Measurements from ENCODE around the gene TOM1L1.
A peak's percentile ranks its signal among the peaks of the same experiment; 100 is the strongest.

TOM1L1 gene

DNA sequence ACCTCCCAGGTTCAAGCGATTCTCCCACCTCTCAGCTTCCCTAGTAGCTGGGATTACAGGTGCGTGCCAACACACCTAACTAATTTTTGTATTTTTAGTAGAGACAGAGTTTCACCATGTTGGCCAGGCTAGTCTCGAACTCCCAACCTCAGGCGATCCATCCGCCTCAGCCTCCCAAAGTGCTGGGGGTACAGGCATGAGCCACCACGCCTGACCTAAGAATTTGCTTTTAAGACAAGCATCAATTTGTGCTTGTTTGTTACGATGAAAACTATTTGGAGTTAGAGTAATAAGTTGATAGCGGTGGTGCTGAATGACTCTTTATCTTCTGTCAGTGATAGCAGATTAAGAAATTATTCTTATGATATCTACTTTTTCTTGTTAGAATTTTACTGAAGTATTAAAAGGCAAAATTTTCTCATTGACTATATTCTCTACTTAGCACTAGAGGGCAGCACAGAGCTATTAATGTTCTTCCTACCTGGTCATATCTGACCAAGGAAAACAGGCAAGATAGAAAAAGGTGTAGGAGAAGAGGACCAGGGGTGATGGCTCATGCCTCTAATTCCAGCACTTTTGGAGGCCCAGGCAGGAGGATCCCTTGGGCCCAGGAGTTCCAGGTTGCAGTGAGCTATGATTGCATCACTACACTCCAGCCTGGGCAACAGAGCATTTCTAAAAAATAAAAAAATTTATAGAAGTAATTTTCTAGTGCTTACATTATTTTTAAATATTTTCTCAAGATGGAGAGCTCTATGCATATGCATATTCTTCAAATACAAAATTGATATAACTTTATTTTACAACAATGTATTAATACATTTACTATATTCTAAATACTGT, 92.4 kb downstream of the TOM1L1 start:
- no peak overlapping the region for H3K4me3 ChIP-seq (ENCODE audit: low read length)
- H3K79me2 ChIP-seq (ENCODE audit: control insufficient read depth, low read length), result no peaks in the 10 kb centered on the region
- H3K9me3 ChIP-seq (ENCODE audit: control insufficient read depth, insufficient read depth, low read length), result no peaks in the 10 kb centered on the region
- no peak overlapping the region for H3K4me2 ChIP-seq (ENCODE audit: low read length)
- no peaks in the 10 kb centered on the region for H3K4me1 ChIP-seq (ENCODE audit: control insufficient read depth, low read length)
- H3K36me3 ChIP-seq (ENCODE audit: control insufficient read depth, low read length), result no peaks in the 10 kb centered on the region
- no peaks in the 10 kb centered on the region for H4K20me1 ChIP-seq (ENCODE audit: control insufficient read depth, insufficient read depth, low read depth, low read length)
- H3K27me3 ChIP-seq (ENCODE audit: control insufficient read depth, low read length), result no peaks in the 10 kb centered on the region
- no peak overlapping the region for H3K27ac ChIP-seq (ENCODE audit: low read depth, low read length)
- H3F3A ChIP-seq (ENCODE audit: control insufficient read depth, insufficient read depth), result no peaks in the 10 kb centered on the region
- TF ChIP-seq EZH2phosphoT487 (IDR thresholded peaks at IDR 0.05; ENCODE audit: borderline replicate concordance, low read length), result no peak
- TF ChIP-seq, protein P1, sequence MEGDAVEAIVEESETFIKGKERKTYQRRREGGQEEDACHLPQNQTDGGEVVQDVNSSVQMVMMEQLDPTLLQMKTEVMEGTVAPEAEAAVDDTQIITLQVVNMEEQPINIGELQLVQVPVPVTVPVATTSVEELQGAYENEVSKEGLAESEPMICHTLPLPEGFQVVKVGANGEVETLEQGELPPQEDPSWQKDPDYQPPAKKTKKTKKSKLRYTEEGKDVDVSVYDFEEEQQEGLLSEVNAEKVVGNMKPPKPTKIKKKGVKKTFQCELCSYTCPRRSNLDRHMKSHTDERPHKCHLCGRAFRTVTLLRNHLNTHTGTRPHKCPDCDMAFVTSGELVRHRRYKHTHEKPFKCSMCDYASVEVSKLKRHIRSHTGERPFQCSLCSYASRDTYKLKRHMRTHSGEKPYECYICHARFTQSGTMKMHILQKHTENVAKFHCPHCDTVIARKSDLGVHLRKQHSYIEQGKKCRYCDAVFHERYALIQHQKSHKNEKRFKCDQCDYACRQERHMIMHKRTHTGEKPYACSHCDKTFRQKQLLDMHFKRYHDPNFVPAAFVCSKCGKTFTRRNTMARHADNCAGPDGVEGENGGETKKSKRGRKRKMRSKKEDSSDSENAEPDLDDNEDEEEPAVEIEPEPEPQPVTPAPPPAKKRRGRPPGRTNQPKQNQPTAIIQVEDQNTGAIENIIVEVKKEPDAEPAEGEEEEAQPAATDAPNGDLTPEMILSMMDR (IDR thresholded peaks at IDR 0.05; ENCODE audit: low read depth, low read length, poor library complexity, severe bottlenecking), result peak; percentile 66
- no peaks in the 10 kb centered on the region for H3K9me2 ChIP-seq (replicated peaks; ENCODE audit: control insufficient read depth, low read length)

GRCh38 chr17:54996441-54996840, 95.8 kb downstream of the TOM1L1 start:
- no peak overlapping the region for H3K4me3 ChIP-seq (ENCODE audit: low read length)
- H3K9me3 ChIP-seq (ENCODE audit: control insufficient read depth, insufficient read depth, low read length), result no peaks in the 10 kb centered on the region
- TF ChIP-seq EZH2phosphoT487 (IDR thresholded peaks at IDR 0.05; ENCODE audit: borderline replicate concordance, low read length), result no peak
- H4K20me1 ChIP-seq (ENCODE audit: control insufficient read depth, insufficient read depth, low read depth, low read length), result no peaks in the 10 kb centered on the region
- H3F3A ChIP-seq (ENCODE audit: control insufficient read depth, insufficient read depth), result no peaks in the 10 kb centered on the region
- no peak overlapping the region for H3K27ac ChIP-seq (ENCODE audit: low read depth, low read length)
- no peaks in the 10 kb centered on the region for H3K4me1 ChIP-seq (ENCODE audit: control insufficient read depth, low read length)
- H3K4me2 ChIP-seq (ENCODE audit: low read length), result no peak overlapping the region
- no peaks in the 10 kb centered on the region for H3K36me3 ChIP-seq (ENCODE audit: control insufficient read depth, low read length)
- H3K79me2 ChIP-seq (ENCODE audit: control insufficient read depth, low read length), result no peaks in the 10 kb centered on the region
- no peaks in the 10 kb centered on the region for H3K9me2 ChIP-seq (replicated peaks; ENCODE audit: control insufficient read depth, low read length)
- no peaks in the 10 kb centered on the region for H3K27me3 ChIP-seq (ENCODE audit: control insufficient read depth, low read length)

DNA sequence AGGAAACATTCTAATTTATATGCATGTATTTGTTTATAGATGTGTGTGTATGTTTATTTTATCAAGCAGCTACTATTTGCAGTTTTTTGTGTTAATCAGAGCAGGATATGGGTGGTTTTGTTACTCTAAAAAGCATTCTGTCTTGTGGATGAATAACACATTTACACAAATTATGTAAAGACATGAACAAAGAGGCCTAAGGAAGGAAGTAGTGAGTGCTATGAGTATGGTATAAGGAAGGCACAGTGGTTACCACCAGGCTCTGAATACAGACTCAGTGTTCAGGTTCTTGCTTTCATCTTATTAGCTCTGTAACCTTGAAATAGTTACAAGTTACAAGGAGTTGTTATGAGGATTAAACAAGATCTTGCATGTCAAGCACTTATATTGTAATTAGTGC, 101.8 kb downstream of the TOM1L1 start:
- H3F3A ChIP-seq (ENCODE audit: control insufficient read depth, insufficient read depth), result no peaks in the 10 kb centered on the region
- no peaks in the 10 kb centered on the region for H4K20me1 ChIP-seq (ENCODE audit: control insufficient read depth, insufficient read depth, low read depth, low read length)
- H3K79me2 ChIP-seq (ENCODE audit: control insufficient read depth, low read length), result no peaks in the 10 kb centered on the region
- TF ChIP-seq, protein P1 (IDR thresholded peaks at IDR 0.05; ENCODE audit: low read depth, low read length, poor library complexity, severe bottlenecking), result no peak
- TF ChIP-seq EZH2phosphoT487 (IDR thresholded peaks at IDR 0.05; ENCODE audit: borderline replicate concordance, low read length), result no peak
- H3K36me3 ChIP-seq (ENCODE audit: control insufficient read depth, low read length), result no peaks in the 10 kb centered on the region
- no peaks in the 10 kb centered on the region for H3K27me3 ChIP-seq (ENCODE audit: control insufficient read depth, low read length)
- no peak overlapping the region for H3K4me2 ChIP-seq (ENCODE audit: low read length)
- no peak overlapping the region for H3K27ac ChIP-seq (ENCODE audit: low read depth, low read length)
- no peaks in the 10 kb centered on the region for H3K9me2 ChIP-seq (replicated peaks; ENCODE audit: control insufficient read depth, low read length)
- H3K9me3 ChIP-seq (ENCODE audit: control insufficient read depth, insufficient read depth, low read length), result no peaks in the 10 kb centered on the region
- no peak overlapping the region for H3K4me3 ChIP-seq (ENCODE audit: low read length)
- no peaks in the 10 kb centered on the region for H3K4me1 ChIP-seq (ENCODE audit: control insufficient read depth, low read length)

GRCh38 chr17:55004484-55004883, 103.8 kb downstream of the TOM1L1 start:
- Histone ChIP-seq H3K9me3 (ENCODE audit: control insufficient read depth, insufficient read depth, low read length) (no peaks in the 10 kb centered on the region), H4K20me1 (ENCODE audit: control insufficient read depth, insufficient read depth, low read depth, low read length) (no peaks in the 10 kb centered on the region), H3K36me3 (ENCODE audit: control insufficient read depth, low read length) (no peaks in the 10 kb centered on the region), H3K4me2 (ENCODE audit: low read length) (no peak overlapping the region), H3K27ac (ENCODE audit: low read depth, low read length) (no peak overlapping the region), H3K9me2 (replicated peaks; ENCODE audit: control insufficient read depth, low read length) (no peaks in the 10 kb centered on the region), H3K79me2 (ENCODE audit: control insufficient read depth, low read length) (no peaks in the 10 kb centered on the region), H3K4me3 (ENCODE audit: low read length) (no peak overlapping the region), H3K27me3 (ENCODE audit: control insufficient read depth, low read length) (no peaks in the 10 kb centered on the region), H3F3A (ENCODE audit: control insufficient read depth, insufficient read depth) (no peaks in the 10 kb centered on the region), H3K4me1 (ENCODE audit: control insufficient read depth, low read length) (no peaks in the 10 kb centered on the region)
- no peak for TF ChIP-seq EZH2phosphoT487 (IDR thresholded peaks at IDR 0.05; ENCODE audit: borderline replicate concordance, low read length)
- TF ChIP-seq, protein P1 (IDR thresholded peaks at IDR 0.05; ENCODE audit: low read depth, low read length, poor library complexity, severe bottlenecking), result no peak

Data from DOHH2 (cell line).